ENCODE data around the gene BUB1.
"Not testable (repeated sequence)": the region's sequence is repeated elsewhere in the genome, so short reads cannot be mapped to it uniquely, and the experiment has no call there.

DNA sequence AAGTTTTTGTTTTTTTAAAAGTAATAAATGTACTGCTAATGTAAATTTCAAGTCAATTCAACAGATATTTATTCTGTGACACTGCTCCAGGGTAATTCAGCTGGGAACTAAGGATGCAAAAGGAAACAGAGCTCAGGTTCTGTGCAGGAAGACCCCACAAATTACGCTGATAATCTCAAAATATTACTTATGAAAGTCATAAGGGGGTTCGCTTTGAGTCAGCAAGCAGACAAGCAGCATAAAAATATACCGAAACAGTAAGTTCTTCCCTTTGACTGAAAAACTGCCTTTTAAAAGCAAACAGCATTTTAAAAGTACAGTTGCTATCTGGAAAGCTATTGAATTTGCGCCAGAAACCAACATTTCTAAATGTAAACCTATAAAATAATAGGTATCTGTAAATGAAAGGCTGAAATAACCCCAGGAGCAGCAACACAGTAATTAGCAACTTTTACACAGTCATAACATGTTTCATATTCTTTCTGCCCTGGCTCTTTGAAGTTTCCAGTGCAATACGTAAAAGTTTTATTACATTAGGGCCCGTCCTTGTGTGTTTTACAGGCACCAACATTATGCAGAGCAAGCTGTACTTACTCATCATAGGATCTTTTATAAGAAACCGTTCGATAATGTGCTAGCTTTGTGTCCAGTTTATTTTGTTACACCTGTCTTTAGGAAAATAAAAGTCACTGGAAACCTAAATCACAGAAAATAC lies 68.9 kb downstream of the BUB1 start:
- TF ChIP-seq SMC3 (conservative IDR thresholded peaks at IDR 0.05; ENCODE audit: poor library complexity); REST (IDR thresholded peaks at IDR 0.05; ENCODE audit: borderline replicate concordance); EZH2 (IDR thresholded peaks at IDR 0.05; ENCODE audit: borderline replicate concordance, insufficient read depth, low read length, poor library complexity, severe bottlenecking); RAD21 (conservative IDR thresholded peaks at IDR 0.05); MXI1 (conservative IDR thresholded peaks at IDR 0.05; ENCODE audit: poor library complexity, severe bottlenecking): not testable (repeated sequence)
- TF ChIP-seq, protein P1, sequence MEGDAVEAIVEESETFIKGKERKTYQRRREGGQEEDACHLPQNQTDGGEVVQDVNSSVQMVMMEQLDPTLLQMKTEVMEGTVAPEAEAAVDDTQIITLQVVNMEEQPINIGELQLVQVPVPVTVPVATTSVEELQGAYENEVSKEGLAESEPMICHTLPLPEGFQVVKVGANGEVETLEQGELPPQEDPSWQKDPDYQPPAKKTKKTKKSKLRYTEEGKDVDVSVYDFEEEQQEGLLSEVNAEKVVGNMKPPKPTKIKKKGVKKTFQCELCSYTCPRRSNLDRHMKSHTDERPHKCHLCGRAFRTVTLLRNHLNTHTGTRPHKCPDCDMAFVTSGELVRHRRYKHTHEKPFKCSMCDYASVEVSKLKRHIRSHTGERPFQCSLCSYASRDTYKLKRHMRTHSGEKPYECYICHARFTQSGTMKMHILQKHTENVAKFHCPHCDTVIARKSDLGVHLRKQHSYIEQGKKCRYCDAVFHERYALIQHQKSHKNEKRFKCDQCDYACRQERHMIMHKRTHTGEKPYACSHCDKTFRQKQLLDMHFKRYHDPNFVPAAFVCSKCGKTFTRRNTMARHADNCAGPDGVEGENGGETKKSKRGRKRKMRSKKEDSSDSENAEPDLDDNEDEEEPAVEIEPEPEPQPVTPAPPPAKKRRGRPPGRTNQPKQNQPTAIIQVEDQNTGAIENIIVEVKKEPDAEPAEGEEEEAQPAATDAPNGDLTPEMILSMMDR (IDR thresholded peaks at IDR 0.05; ENCODE audit: poor library complexity, severe bottlenecking) = not testable (repeated sequence)
